B cell (primary cell): Measurements from ENCODE around the gene RASSF8.

Experiments
- EZH2 ChIP-seq: IDR thresholded peaks from 2 replicates; pipeline ENCODE4 v1.6.1; 2012; ENCODE audit warnings: borderline replicate concordance, low read depth, mild to moderate bottlenecking, moderate library complexity, low read length; ENCODE audit not compliant: insufficient read depth, poor library complexity, severe bottlenecking
- TF ChIP-seq, protein P1 (sequence below): fragments of 200-600 bp; IDR thresholded peaks from one replicate; pipeline ENCODE4 v1.8.0; 2022; ENCODE audit warnings: antibody characterized with exemption, mild to moderate bottlenecking

DNA sequence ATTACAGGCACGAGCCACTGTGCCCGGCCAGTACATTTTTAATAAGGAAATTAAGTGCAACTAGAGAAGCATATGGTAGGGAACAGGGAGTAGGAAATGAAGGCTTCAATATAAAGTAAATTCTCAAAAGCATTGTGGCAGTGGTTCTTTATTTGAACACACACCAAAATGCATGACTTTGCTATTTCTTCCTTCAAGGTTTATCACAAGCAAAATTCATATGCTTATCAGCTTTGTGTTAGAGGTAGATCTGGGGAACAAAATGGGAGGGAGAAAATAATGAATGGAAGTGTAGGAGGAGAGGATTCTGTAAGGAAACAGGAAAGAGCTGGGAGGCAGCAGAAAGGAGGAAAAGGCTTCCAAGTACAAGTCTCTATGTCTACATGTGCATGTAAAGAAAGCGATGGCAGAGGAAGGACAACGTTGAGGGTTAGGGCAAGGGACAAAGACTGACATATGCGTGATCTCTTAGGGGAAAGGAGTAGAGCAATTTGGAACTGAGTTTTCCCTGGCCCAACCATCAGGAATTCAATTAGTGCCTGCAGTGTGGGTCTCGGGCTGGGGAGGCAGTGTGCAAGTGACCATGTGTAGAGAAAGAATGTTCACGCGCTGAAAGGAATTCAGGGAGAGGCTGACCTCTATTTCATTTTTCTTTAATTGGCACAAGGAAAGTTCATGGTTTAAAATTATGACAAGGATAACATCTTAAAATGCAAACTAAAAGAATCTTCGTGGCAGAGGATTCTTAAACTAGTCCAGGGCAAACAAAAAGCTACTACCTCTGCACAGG, 22.9 kb upstream of the RASSF8 start:
- TF ChIP-seq, protein P1, sequence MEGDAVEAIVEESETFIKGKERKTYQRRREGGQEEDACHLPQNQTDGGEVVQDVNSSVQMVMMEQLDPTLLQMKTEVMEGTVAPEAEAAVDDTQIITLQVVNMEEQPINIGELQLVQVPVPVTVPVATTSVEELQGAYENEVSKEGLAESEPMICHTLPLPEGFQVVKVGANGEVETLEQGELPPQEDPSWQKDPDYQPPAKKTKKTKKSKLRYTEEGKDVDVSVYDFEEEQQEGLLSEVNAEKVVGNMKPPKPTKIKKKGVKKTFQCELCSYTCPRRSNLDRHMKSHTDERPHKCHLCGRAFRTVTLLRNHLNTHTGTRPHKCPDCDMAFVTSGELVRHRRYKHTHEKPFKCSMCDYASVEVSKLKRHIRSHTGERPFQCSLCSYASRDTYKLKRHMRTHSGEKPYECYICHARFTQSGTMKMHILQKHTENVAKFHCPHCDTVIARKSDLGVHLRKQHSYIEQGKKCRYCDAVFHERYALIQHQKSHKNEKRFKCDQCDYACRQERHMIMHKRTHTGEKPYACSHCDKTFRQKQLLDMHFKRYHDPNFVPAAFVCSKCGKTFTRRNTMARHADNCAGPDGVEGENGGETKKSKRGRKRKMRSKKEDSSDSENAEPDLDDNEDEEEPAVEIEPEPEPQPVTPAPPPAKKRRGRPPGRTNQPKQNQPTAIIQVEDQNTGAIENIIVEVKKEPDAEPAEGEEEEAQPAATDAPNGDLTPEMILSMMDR, result no peak
- TF ChIP-seq EZH2, result no peak
